AG09309 (cell line): ENCODE results near the gene REEP2.

Experiments
- DNase-seq: peaks from one replicate; pipeline ENCODE4 v3.0.0-alpha.2; 2010; ENCODE audit warnings: low read depth
- H3K4me3 ChIP-seq: 2 replicates; pipeline ENCODE4 v1.5.1; 2011; ENCODE audit warnings: mild to moderate bottlenecking, low read depth, low read length, moderate library complexity; ENCODE audit not compliant: control insufficient read depth
- CTCF ChIP-seq: IDR thresholded peaks from 2 replicates; pipeline ENCODE4 v1.5.1; 2011; ENCODE audit warnings: mild to moderate bottlenecking, low read depth, low read length, inconsistent platforms; ENCODE audit not compliant: insufficient read depth, control insufficient read depth; ENCODE audit errors: missing control alignments

The REEP2 gene

GRCh38 chr5:138489683-138490061 lies 50.8 kb downstream of the REEP2 start:
- no peak for DNase-seq
- H3K4me3 ChIP-seq: no peak overlapping the region
- TF ChIP-seq CTCF: no peak

- no peak overlapping the region for H3K4me3 ChIP-seq
- DNase-seq: no peak
- no peak for TF ChIP-seq CTCF
These were observed 51.9 kb downstream of the REEP2 start for GRCh38 chr5:138490648-138491283.

- TF ChIP-seq CTCF: no peak
- peak overlapping the region; percentile 41 for H3K4me3 ChIP-seq
- no peak for DNase-seq
These were observed 52.4 kb downstream of the REEP2 start for GRCh38 chr5:138491284-138491648.

- DNase-seq: peak; percentile 67
- peak overlapping the region; percentile 67 for H3K4me3 ChIP-seq
- no peak for TF ChIP-seq CTCF
These were observed 53.1 kb downstream of the REEP2 start for GRCh38 chr5:138491669-138492559.

- TF ChIP-seq CTCF: no peak
- peak overlapping the region; percentile 67 for H3K4me3 ChIP-seq
These were observed 53.7 kb downstream of the REEP2 start for GRCh38 chr5:138492560-138493045.

GRCh38 chr5:138495351-138495750 lies 56.5 kb downstream of the REEP2 start:
- no peak for DNase-seq
- no peak for TF ChIP-seq CTCF
- H3K4me3 ChIP-seq: no peak overlapping the region

More at GRCh38 chr5:138492560-138493045, 53.7 kb downstream of the REEP2 start:
- DNase-seq: no peak
